ENCODE measurements around the gene MRPS24.

The MRPS24 gene

GRCh38 chr7:43856316-43856715 lies 13.0 kb downstream of the MRPS24 start:
- H3K4me3 ChIP-seq (ENCODE audit: low read depth, low read length): no peak overlapping the region
- TF ChIP-seq CTCF (IDR thresholded peaks at IDR 0.05; ENCODE audit: low read depth, low read length, missing control alignments): no peak
- no peak for DNase-seq (ENCODE audit: low read depth)

GRCh38 chr7:43855176-43855575 lies 14.1 kb downstream of the MRPS24 start:
- no peak for TF ChIP-seq CTCF (IDR thresholded peaks at IDR 0.05; ENCODE audit: low read depth, low read length, missing control alignments)
- H3K4me3 ChIP-seq (ENCODE audit: low read depth, low read length): no peak overlapping the region
- no peak for DNase-seq (ENCODE audit: low read depth)

- TF ChIP-seq CTCF (IDR thresholded peaks at IDR 0.05; ENCODE audit: low read depth, low read length, missing control alignments): no peak
- no peak for DNase-seq (ENCODE audit: low read depth)
Observed at GRCh38 chr7:43851805-43852204, 17.5 kb downstream of the MRPS24 start.

GRCh38 chr7:43850348-43851116 lies 18.8 kb downstream of the MRPS24 start:
- DNase-seq (ENCODE audit: low read depth): no peak
- no peak for TF ChIP-seq CTCF (IDR thresholded peaks at IDR 0.05; ENCODE audit: low read depth, low read length, missing control alignments)
- H3K4me3 ChIP-seq (ENCODE audit: low read depth, low read length): no peak overlapping the region

More at GRCh38 chr7:43851805-43852204, 17.5 kb downstream of the MRPS24 start:
- no peak overlapping the region for H3K4me3 ChIP-seq (ENCODE audit: low read depth, low read length)

- no peak for TF ChIP-seq CTCF (IDR thresholded peaks at IDR 0.05; ENCODE audit: low read depth, low read length, missing control alignments)
- DNase-seq (ENCODE audit: low read depth): no peak
- H3K4me3 ChIP-seq (ENCODE audit: low read depth, low read length): no peak overlapping the region
Observed at GRCh38 chr7:43849047-43849446, 20.3 kb downstream of the MRPS24 start.

- H3K4me3 ChIP-seq (ENCODE audit: low read depth, low read length): no peak overlapping the region
- TF ChIP-seq CTCF (IDR thresholded peaks at IDR 0.05; ENCODE audit: low read depth, low read length, missing control alignments): no peak
- DNase-seq (ENCODE audit: low read depth): no peak
Observed at GRCh38 chr7:43847496-43847895, 21.8 kb downstream of the MRPS24 start.

GRCh38 chr7:43844662-43845061 lies 24.7 kb downstream of the MRPS24 start:
- no peak for DNase-seq (ENCODE audit: low read depth)
- no peak for TF ChIP-seq CTCF (IDR thresholded peaks at IDR 0.05; ENCODE audit: low read depth, low read length, missing control alignments)
- H3K4me3 ChIP-seq (ENCODE audit: low read depth, low read length): no peak overlapping the region
